NCI-H2196 (cell line): ENCODE results near the gene TADA1.
"Not testable (repeated sequence)": the region's sequence is repeated elsewhere in the genome, so short reads cannot be mapped to it uniquely, and the experiment has no call there.

Source experiments
- DNase-seq: peaks from one replicate; lab custom pipeline; 2025; ENCODE audit not compliant: unreplicated experiment; lab: John Stamatoyannopoulos, UW

The TADA1 gene

GRCh38 chr1:166895766-166896165 lies 19.7 kb upstream of the TADA1 start:
- DNase-seq: no peak

GRCh38 chr1:166889776-166890175 lies 13.7 kb upstream of the TADA1 start:
- DNase-seq: no peak

- DNase-seq: no peak
Measured at GRCh38 chr1:166888373-166889111, 12.5 kb upstream of the TADA1 start.

GRCh38 chr1:166884971-166885370 lies 8.9 kb upstream of the TADA1 start:
- DNase-seq: no peak

GRCh38 chr1:166884040-166884642 lies 8.1 kb upstream of the TADA1 start:
- no peak for DNase-seq

GRCh38 chr1:166882893-166883292 lies 6.8 kb upstream of the TADA1 start:
- DNase-seq: no peak

- not testable (repeated sequence) for DNase-seq
Measured at GRCh38 chr1:166878173-166878917, 2.3 kb upstream of the TADA1 start.

GRCh38 chr1:166876540-166876838 lies 425 bp upstream of the TADA1 start:
- no peak for DNase-seq

GRCh38 chr1:166875302-166875733 lies 746 bp downstream of the TADA1 start:
- DNase-seq: no peak

- no peak for DNase-seq
Measured at GRCh38 chr1:166874464-166874863, 1.6 kb downstream of the TADA1 start.

- no peak for DNase-seq
Measured at GRCh38 chr1:166870584-166870983, 5.5 kb downstream of the TADA1 start.

GRCh38 chr1:166869318-166870099 lies 6.6 kb downstream of the TADA1 start:
- DNase-seq: no peak

GRCh38 chr1:166868639-166869038 lies 7.4 kb downstream of the TADA1 start:
- no peak for DNase-seq

- DNase-seq: no peak
Measured at GRCh38 chr1:166865926-166866325, 10.1 kb downstream of the TADA1 start.

GRCh38 chr1:166859597-166859996 lies 16.5 kb downstream of the TADA1 start:
- no peak for DNase-seq

- DNase-seq: no peak
Measured at GRCh38 chr1:166858726-166859419, 17.2 kb downstream of the TADA1 start.

GRCh38 chr1:166857995-166858394 lies 18.1 kb downstream of the TADA1 start:
- no peak for DNase-seq

GRCh38 chr1:166855558-166855957 lies 20.5 kb downstream of the TADA1 start:
- no peak for DNase-seq

GRCh38 chr1:166852918-166853317 lies 23.1 kb downstream of the TADA1 start:
- no peak for DNase-seq

GRCh38 chr1:166849135-166849534 lies 26.9 kb downstream of the TADA1 start:
- DNase-seq: no peak

- DNase-seq: no peak
Measured at GRCh38 chr1:166848193-166848592, 27.9 kb downstream of the TADA1 start.
